Measurements from ENCODE around the gene IRS1. TPM values are rescaled to one million over a fixed set of nuclear protein-coding genes. Genes with fewer than 3 reads are reported as not detected.

IRS1 gene
- total and polyA plus RNA-seq, 2 experiments from 2014 or later = 4.1 to 40.4 TPM

- Histone ChIP-seq H3K27me3 (no peaks in the 10 kb centered on the region), H3K4me3 (no peak overlapping the region), H3K9me3 (ENCODE audit: low read depth) (no peaks in the 10 kb centered on the region), H3K36me3 (no peaks in the 10 kb centered on the region), H3K27ac (no peak overlapping the region), H3K4me1 (ENCODE audit: low read depth) (peaks cover 21% of the 10 kb centered on the region)
- DNase-seq (ENCODE audit: low read depth in 1 of 2, low spot score in 1 of 2) = peak in 1 of 2 donors; percentile 85
- no peak for TF ChIP-seq CTCF (IDR thresholded peaks at IDR 0.05; ENCODE audit: low read depth, low read length)
Observed at GRCh38 chr2:226701052-226701451, 98.6 kb downstream of the IRS1 start.

- peak in 1 of 2 donors; percentile 60 for DNase-seq (ENCODE audit: low read depth in 1 of 2, low spot score in 1 of 2)
- no peaks in the 10 kb centered on the region for H3K36me3 ChIP-seq
Observed at GRCh38 chr2:226699321-226699720, 100.3 kb downstream of the IRS1 start.

GRCh38 chr2:226698671-226699070 lies 100.9 kb downstream of the IRS1 start:
- Histone ChIP-seq H3K27me3 (no peaks in the 10 kb centered on the region), H3K4me1 (ENCODE audit: low read depth) (peaks cover 35% of the 10 kb centered on the region), H3K4me3 (no peak overlapping the region), H3K27ac (no peak overlapping the region), H3K36me3 (no peaks in the 10 kb centered on the region), H3K9me3 (ENCODE audit: low read depth) (no peaks in the 10 kb centered on the region)
- no peak for TF ChIP-seq CTCF (IDR thresholded peaks at IDR 0.05; ENCODE audit: low read depth, low read length)
- no peak for DNase-seq (ENCODE audit: low read depth in 1 of 2, low spot score in 1 of 2)

More at GRCh38 chr2:226699321-226699720, 100.3 kb downstream of the IRS1 start:
- Histone ChIP-seq H3K4me1 (ENCODE audit: low read depth) (peaks cover 31% of the 10 kb centered on the region), H3K27ac (no peak overlapping the region), H3K9me3 (ENCODE audit: low read depth) (no peaks in the 10 kb centered on the region), H3K27me3 (no peaks in the 10 kb centered on the region), H3K4me3 (no peak overlapping the region)
- TF ChIP-seq CTCF (IDR thresholded peaks at IDR 0.05; ENCODE audit: low read depth, low read length) = peak; percentile 11

GRCh38 chr2:226694586-226695284 lies 104.9 kb downstream of the IRS1 start:
- Histone ChIP-seq H3K27ac (peak overlapping the region; percentile 24), H3K4me1 (ENCODE audit: low read depth) (peaks cover 34% of the 10 kb centered on the region), H3K4me3 (no peak overlapping the region), H3K36me3 (no peaks in the 10 kb centered on the region), H3K27me3 (no peaks in the 10 kb centered on the region), H3K9me3 (ENCODE audit: low read depth) (no peaks in the 10 kb centered on the region)
- no peak for TF ChIP-seq CTCF (IDR thresholded peaks at IDR 0.05; ENCODE audit: low read depth, low read length)
- DNase-seq (ENCODE audit: low read depth in 1 of 2, low spot score in 1 of 2) = peak in 1 of 2 donors; percentile 84

GRCh38 chr2:226694149-226694548 lies 105.5 kb downstream of the IRS1 start:
- Histone ChIP-seq H3K4me3 (no peak overlapping the region), H3K9me3 (ENCODE audit: low read depth) (no peaks in the 10 kb centered on the region), H3K36me3 (no peaks in the 10 kb centered on the region), H3K27me3 (no peaks in the 10 kb centered on the region), H3K4me1 (ENCODE audit: low read depth) (peaks cover 34% of the 10 kb centered on the region), H3K27ac (no peak overlapping the region)
- no peak for TF ChIP-seq CTCF (IDR thresholded peaks at IDR 0.05; ENCODE audit: low read depth, low read length)
- no peak for DNase-seq (ENCODE audit: low read depth in 1 of 2, low spot score in 1 of 2)

All from cardiac muscle cell (in vitro differentiated cells and primary cell).